Activated CD8-positive, alpha-beta memory T cell treated with anti-CD3 and anti-CD28 coated beads for 1 hour (primary cell): Measurements from ENCODE around the gene FOXJ3.

Experiments
- DNase-seq, 2 donors: peaks; one replicate each; pipeline ENCODE4 v3.0.0-alpha.2; 2020; ENCODE audit warnings: low read depth in 1 of 2; ENCODE audit errors: extremely low read depth in 1 of 2

The FOXJ3 gene

GRCh38 chr1:42171679-42172266, 163.3 kb downstream of the FOXJ3 start:
- no peak for DNase-seq

- DNase-seq = no peak
Measured at GRCh38 chr1:42170779-42171621, 164.0 kb downstream of the FOXJ3 start.

GRCh38 chr1:42168763-42169162, 166.3 kb downstream of the FOXJ3 start:
- no peak for DNase-seq

- DNase-seq = no peak
Measured at GRCh38 chr1:42168391-42168670, 166.7 kb downstream of the FOXJ3 start.

GRCh38 chr1:42167611-42168390, 167.2 kb downstream of the FOXJ3 start:
- DNase-seq = no peak

GRCh38 chr1:42165511-42166210, 169.4 kb downstream of the FOXJ3 start:
- DNase-seq = no peak

GRCh38 chr1:42164551-42165420, 170.2 kb downstream of the FOXJ3 start, which contains the start of gene GUCA2A:
Gene GUCA2A, minus strand, starts transcription at chr1:42164745. Its CDS starts 33 bp downstream, at chr1:42164712.
- no peak for DNase-seq

GRCh38 chr1:42163536-42164503, 171.2 kb downstream of the FOXJ3 start:
- no peak for DNase-seq

GRCh38 chr1:42163114-42163513, 171.9 kb downstream of the FOXJ3 start:
- no peak for DNase-seq

GRCh38 chr1:42162181-42162580, 172.9 kb downstream of the FOXJ3 start:
- no peak for DNase-seq

- no peak for DNase-seq
Measured at GRCh38 chr1:42158189-42158588, 176.8 kb downstream of the FOXJ3 start.

GRCh38 chr1:42157667-42158066, 177.4 kb downstream of the FOXJ3 start:
- no peak for DNase-seq

GRCh38 chr1:42155362-42155761, 179.7 kb downstream of the FOXJ3 start:
- no peak for DNase-seq

- no peak for DNase-seq
Measured at GRCh38 chr1:42154685-42155084, 180.3 kb downstream of the FOXJ3 start.

- no peak for DNase-seq
Measured at GRCh38 chr1:42153624-42154023, 181.4 kb downstream of the FOXJ3 start.

- DNase-seq = no peak
Measured at GRCh38 chr1:42152907-42153600, 182.0 kb downstream of the FOXJ3 start, which contains the start of gene GUCA2B. Gene GUCA2B, plus strand, starts transcription at chr1:42153410. Its CDS starts 41 bp downstream, at chr1:42153451.

- DNase-seq = no peak
Measured at GRCh38 chr1:42152119-42152518, 182.9 kb downstream of the FOXJ3 start.

- no peak for DNase-seq
Measured at GRCh38 chr1:42150651-42151050, 184.4 kb downstream of the FOXJ3 start.
